Colon (tissue), 2 donors: ENCODE measurements around the gene MRPL38.

Experiments
- FAIRE-seq: peaks from 2 replicates; lab custom pipeline; 2012; peaks lifted over from hg19 to GRCh38; lab: Jason Lieb, UNC
- donor health status: control.
- donor health status: control.

MRPL38 gene

DNA sequence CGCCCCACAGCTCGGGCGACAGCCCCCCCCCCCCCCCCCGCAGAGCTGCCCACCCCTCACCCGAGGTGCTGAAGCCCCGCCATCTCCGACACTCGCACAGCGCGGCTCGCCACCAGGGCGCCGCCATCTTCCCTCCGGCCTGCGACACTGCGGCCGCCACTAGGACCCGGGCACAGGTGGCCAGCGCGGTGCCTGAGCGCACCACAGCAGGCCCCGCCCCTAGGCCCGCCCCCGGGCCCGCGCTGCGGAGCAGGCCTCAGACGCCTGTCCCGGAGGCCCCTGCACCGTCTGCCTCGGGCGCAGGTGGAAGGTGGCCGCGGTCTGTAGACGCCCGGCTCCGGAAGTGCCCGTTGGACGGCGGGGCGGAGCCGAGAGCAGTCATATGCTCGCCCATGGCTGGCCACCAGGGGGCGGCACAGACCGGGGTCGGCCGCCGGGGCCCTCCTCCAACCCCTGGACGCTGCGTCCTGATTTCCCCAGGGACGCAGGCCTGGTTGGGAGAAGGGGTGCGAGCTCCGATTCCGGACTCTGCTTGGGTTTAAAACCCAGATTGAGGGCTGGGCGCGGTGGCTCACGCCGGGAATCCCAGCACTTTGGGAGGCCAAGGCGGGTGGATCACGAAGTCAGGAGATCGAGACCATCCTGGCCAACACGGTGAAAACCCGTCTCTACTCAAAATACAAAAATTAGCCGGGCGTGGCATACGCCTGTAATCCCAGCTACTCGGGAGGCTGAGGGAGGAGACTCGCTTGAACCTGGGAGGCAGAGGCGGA is at the start of gene MRPL38:
MRPL38 (minus strand) TSS at position 136 of the 773 bp plus-strand sequence; CDS start at position 127, 9 bp downstream.
- no peak for FAIRE-seq

DNA sequence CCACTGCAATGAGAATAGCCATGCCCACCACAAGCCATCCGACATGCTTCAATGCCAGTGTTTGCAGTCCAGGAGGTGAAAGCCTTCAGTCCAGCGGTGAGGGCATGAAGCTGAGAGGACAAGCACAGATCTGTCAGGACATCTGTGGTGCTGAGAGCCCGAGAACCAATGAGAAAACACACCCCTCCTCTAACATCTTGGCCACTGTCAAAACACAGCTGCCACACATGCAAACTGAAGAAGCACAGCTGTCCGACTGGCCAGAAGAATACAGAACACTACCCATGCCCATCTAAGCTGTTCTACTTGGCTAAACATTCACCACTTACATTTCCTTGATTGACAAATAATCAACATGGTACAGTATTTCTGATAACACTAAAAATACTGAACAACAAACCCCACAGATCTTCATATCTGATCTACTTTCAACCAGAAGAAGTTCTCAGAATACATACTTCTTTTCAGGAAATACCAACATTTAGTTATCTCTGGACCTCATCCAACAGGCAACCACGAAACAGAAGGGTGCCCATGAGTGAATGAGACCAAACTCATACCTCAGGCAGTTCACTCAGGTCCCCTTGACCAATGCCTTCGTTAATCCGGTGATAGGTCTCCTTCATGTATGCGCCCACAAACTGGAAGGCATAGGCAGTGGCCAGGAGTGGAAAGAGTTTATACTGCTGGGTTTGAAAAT is 46.3 kb upstream of the MRPL38 start:
- no peak for FAIRE-seq

DNA sequence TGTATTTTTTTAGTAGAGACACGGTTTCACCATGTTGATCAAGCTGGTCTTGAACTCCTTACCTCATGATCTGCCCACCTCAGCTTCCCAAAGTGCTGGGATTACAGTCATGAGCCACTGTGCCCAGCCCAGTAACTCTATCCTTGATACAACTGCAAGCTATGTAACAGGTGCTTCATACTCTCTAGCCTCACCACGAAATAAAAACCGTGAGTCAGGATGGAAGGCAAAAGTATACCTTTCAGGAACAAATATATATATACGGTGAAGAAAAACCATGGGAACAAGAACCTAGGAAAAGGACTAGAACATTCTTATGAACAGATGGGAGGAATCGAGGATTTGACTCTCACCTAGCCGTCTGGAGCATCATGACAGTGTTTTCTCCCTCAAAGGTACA is 45.7 kb upstream of the MRPL38 start:
- FAIRE-seq: no peak

DNA sequence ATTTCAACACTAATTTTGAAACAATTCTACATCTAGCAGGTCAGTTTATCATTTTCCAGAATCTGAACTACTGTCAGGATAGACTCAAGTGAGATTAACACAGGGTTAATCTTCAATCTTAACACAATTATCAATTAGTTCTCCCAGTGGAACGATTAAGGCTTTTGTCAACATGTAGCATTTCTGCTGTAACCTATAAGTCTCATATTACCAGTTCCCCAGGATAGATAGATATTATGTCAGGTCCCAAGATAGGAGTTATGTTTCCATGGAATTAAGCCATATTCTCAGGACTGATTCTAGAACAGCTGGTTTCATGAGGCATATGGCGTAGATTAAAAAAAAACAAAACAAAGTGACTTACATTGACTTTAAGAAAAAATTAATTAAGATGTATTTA is 40.5 kb upstream of the MRPL38 start:
- no peak for FAIRE-seq

DNA sequence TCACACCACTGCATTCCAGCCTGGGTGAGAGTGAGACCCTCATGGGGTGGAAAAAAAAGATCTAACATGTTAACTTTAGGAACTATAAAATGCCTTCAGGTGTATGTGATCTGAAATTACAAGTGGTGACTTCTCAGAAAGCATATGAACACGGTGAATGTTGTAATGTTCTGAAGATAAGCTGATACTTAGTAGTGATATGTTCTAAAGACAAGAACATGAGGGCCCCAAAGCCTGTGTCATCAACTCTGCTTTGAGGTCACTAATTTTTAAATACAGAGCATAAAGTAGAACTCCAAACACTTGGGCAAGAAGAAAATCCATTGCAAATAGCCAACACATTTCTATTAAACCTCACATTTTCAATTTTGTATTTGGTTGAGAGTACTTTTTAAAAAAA is 38.8 kb upstream of the MRPL38 start:
- FAIRE-seq: no peak

DNA sequence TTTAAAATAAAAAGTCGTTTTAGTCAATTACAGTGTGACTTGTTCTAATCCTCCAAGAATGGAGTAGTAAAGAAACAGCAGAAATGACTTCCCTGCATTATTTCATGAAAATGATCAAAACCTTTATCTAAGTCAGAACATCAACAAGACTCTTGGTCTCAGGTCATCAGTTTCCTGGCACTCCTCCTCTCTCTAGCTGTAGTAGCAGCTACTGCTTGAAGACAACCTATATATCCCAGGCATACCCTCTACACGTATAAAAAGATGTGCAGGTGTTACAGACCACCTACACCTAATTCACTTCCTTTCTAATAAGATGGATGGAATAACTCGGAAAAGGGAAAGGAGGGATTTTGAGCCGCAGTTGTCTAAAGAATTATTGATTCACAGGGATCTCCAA is 37.8 kb upstream of the MRPL38 start:
- FAIRE-seq: no peak

DNA sequence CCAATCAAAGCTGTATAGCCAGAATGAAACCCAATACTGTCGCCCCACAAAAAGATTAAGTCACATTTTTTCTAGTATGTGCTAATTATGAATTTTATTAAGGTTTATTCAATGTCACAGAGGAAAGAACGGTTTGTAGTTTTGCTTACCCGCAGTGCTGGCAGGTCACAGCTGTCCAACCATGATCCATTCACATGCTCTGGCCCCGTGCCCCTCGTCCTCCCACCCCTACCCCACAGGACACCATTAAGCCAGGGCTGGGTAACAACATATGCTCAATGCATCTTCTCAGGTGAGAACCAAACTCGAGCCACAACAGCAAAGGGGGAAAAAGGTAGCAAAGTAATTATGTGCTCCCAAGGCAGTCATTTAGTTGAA is 36.7 kb upstream of the MRPL38 start:
- no peak for FAIRE-seq

DNA sequence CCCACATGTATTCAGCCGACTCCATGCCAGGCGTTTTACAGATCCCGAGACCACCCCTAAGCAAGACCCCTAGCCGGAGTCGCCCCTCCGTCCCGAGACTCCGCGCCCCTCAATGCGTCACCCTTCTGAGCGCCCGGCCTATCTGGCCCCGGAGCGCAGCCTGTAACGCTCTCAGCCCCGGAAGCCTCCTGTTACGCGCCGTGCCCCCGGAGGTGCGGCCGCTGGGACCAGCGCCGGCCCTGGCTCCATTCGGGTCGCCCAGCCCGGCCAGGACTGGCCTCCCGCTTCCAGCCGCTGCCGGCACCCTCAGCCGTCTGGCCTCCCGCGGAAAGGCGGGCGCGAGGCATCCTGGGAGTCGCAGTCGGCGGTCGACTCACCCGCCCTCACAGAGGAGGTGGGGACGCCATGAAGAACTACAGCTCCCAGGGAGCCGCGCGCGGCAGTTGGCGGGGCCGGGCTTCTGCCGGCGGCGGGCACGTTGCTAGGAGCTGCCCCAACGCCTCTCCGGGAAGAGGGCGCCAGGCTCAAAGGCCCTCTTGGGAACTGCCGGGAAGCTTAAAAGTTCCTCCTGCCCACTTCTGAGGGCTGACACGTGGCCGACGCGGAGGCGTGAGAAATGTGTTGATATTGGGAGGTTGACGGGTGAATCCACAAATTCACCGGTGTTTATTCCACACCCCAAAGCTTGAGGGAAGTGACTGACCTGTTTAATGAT is 36.2 kb upstream of the MRPL38 start, which contains the start of gene FBF1:
FBF1 (minus strand) TSS at position 316 of the 715 bp plus-strand sequence. CDS start 2,893 bp downstream, outside the sequence.
- no peak for FAIRE-seq

DNA sequence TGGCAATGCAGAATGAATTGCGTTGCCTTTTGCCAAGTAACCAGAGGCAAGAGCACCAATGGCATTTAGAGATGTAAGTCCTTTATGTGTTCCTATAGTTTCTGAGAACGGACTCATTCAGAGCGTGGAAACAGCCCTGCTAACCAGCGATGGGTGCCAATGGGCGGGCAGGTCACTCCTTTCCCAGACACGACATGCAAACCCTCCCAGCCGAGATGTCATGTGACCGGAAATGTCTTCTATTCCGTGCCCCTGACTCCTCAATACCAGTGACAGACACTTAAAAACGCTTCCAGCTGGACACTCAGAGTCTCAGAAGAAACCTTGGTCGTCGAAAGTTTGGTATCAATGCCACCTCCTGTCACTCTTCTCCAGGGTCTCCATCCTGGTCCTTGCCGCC is 33.0 kb upstream of the MRPL38 start:
- FAIRE-seq: no peak

DNA sequence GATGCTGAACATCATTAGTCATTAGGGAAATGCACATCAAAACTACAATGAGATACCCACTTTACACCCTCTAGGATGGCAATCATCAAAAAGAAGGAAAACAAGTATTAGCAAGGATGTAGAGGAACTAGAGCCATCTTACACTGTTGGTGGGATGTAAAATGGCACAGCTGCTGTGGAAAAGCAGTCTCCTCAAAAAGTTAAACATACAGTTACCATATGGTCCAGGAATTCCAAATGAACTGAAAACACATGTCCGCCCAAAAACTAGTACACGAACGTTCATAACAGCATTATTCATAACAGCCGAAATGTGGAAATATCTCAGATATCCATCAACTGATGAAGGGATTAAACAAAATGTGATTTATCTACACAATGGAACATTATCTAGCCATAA is 29.1 kb upstream of the MRPL38 start:
- no peak for FAIRE-seq

DNA sequence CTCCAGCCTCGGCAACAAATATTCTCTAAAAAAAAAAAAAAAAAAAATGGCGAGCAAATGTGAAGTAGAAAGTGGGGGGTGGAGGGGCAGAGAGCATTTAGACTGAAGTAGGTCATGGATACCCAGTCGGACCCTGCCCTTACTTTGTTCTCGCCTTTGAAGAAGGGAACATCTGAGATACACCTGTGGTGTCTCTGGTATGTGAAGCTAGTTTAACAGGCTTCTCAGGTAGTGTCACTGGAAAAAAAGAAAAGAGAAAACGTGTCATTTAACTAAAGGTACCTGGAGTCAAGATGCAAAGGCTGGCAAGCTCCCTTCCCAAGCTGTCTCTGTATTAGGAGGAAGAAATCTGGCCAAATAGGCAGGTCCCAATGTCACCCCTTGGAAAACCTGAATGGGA is 28.2 kb upstream of the MRPL38 start:
- no peak for FAIRE-seq

DNA sequence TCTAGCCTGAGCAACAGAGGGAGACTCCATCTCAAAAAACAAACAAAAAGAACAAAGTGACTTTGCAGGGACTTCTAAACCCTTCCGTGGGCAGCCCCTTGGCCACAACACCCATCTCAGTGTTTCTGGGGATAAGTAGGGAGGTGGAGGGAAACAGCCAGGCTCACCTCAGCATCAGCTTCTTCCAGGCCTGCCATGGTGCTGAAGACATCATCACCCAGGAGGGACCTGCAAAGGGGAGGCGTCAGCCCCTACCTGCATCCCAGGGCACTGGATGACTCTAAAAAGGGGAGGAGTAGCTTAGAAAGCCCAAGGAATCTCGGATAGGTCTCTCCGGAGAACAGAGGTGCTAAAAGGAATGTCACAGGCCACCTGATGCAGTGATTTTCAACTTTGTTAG is 26.4 kb upstream of the MRPL38 start:
- FAIRE-seq: no peak

DNA sequence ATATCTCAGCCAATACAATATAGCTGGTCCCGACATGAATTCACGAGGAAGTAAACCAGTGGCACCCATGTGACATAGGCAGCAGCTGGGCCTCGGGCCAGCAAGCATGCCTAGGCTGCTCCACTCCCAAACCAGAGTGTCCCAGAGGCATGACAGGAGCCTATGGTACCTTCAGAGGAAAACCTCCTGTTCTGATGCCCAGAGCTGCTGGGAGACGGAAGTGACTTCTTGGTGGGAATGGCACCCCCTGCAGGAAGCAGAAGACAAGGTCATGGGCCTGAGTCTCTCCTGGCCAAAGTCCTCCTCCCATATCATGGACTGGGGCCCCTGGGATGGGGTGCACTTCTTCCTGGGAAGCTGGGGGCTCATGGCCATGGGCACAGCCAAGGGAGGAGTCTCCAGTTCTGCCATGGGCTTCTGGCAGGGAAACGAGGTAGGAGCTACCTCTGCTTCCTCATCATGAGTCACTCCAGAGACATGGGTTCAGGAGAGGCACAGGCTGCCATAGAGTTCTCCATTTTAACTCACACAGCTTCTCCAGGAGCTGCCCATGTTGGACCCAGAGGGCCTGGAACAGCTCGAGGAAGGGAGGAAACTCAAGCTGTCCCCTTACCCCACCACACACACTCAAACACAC is 22.7 kb upstream of the MRPL38 start:
- FAIRE-seq: no peak

DNA sequence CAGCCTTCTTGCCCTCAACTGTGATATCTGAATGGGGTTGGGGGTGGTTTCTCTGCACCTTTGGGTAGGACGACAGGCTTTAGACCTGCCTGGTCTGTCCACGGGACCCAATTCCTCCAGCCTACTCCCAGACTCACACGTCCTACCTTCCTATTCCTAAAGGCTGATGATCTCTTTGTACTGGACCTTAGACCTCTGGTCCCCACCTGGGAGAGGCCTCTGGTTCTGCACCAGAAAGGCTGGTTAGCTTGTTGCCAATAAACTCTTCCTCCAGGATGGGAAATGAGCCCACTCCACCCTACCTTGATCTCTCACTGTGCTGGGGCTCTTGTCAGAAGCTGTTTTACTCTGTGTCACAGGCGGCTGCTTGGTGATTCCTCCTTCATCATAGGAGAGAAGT is 21.8 kb upstream of the MRPL38 start:
- no peak for FAIRE-seq

DNA sequence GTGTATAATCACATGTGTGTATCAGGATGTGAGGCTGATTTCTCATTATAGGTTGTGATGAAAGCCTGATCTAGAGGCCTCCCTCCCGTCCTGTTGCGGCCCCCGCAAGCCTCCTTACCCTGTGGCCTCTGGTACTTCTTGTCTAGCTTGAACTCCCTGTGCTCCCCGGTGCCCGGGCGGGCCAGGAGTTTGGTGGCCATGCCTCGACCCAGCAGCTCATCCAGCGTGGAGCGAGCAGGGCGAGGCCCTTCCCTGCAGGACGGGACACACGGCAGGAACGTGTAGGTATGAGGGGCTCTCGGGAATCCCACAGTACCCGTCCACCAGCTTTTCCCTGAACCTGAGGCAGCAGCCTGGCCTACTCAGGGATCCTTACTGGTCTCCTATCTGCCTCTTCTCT is 21.2 kb upstream of the MRPL38 start:
- no peak for FAIRE-seq

DNA sequence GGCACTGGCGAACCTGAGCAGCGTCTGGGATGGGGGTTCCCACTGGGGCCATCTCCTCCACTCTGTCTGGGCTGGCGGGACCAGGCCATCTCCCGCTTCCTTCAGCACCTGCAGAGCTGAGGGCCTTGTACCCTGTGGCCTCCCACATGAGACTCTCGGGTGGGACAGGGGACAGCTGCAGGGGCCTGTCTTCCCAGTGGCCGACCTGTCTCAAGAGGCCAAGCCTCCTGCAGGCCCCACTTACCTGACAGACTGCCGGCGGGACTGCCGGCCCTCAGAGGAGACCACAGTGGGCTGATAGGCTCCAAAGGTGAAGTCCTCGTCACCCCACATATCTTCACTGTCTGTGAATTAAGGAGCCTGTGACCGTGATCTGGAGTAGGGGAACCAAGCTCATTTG is 20.4 kb upstream of the MRPL38 start:
- FAIRE-seq: no peak

DNA sequence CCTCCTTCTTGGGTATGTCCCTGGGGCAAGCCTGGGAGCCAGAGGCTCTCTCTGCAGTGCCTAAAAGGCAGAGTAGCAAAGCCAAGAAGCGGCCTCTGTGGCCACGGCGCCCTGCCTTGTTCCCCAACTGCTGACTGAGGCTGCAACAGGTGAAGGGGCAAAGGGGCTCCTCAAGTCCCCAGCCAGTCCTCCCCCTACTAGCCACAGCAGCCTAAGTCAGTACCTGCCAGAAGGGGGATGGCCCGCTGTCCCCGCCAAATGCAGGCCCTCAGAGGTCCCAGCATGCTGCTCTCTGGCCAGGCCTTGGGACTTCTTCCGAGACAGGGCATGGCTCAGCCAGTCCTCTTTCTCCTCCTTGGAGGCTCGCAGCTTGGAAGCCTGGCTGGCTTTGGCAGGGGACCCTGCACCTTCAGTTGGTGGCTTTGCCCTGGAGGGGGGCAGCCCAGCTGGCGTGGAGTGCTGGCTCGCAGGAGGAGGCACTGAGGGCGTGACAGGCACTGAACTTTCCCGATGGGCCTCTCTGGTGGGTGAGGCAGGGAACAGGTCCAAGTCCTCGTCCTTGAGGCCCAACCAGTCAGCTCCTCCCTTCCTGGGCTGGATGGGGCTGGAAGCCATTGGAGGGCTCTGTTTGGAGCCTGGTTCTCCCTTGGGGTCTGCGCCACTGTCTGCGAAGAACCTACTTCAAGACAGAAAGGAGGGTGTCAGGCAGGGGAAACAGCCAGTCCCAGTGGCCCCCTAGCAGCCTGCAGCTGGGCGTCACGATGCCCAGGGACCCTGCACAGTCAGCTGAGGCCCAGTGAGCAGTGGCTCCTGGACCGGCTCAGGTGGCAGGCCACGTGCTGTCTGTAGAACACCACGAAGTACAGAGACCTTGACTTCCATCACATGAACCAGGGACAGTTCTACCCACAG is 18.5 kb upstream of the MRPL38 start:
- FAIRE-seq: no peak

DNA sequence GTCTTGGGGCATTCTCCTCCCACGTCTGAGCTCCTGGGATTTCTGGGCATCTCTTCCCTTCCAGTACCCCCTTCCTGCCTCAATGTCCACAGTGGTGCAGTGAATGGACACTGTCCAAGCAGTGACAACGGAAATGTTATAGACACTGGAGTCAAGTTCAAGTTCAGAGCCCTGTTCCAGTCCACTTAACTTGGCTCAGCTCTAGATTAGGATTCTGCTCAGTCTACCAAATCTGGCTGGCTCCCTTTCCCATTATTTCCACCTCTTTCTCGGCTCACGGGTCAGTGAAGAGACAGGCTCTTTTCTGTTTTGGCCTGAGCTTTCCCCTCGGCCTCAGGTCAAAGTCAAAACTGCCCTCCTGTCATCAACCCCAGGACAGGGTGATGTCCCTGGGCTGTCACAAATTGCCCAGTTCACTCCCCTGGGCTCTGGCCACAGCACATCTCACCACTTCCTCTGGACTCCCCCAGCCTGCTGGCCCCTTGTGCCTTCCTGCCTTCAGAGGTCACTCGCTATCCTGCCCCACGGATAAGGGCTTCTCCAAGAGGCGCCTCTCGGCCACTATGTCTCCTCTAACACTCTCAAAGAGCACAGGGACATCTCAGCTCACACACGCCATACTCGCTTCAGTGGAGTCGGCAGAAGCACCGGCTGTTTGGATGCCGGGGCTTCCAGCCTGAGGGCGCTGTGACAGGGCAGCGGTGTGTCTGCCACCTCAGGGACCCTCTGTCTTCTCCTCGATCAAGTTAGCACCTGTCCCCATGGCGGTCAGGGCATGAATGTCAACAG is 17.7 kb upstream of the MRPL38 start:
- FAIRE-seq: no peak

DNA sequence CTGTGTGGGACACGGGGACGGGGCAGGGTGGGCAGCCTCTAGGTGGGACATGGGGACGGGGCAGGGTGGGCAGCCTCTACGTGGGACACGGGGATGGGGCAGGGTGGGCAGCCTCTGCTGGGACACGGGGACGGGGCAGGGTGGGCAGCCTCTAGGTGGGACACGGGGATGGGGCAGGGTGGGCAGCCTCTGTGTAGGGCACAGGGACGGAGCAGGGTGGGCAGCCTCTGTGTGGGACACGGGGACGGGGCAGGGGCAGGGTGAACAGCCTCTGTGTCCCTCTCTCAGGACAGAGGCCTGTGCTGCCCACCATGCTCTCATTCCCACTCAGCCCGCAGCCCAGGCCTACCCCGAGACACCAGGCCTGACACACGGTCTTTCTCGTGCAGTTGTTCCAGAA is 16.9 kb upstream of the MRPL38 start:
- FAIRE-seq: no peak

DNA sequence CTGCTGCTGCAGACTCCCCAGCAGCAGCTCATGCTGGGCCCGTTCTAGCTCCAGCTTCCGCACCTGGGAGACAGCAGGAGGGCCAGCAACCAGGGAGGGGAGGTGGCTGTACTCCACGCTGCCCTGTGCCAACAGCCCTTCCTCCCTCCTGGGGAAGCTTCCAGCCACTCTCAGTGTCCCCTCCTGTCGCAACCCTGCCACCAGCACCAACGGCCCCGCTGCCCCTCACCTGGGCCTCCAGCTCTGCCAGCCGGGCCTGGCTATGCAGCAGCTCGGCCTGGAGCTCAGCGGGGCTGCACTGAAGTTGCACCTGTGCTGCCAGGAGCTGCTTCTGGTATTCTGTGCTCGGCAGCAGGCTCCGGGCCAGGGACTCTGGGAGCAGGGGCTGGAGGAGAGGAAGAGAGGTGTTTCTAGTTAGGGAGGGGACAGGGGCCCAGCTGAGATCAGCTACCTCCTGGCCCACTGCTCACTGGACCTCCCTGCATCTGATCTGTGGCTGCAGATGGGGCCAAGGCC is 15.4 kb upstream of the MRPL38 start:
- FAIRE-seq: no peak

DNA sequence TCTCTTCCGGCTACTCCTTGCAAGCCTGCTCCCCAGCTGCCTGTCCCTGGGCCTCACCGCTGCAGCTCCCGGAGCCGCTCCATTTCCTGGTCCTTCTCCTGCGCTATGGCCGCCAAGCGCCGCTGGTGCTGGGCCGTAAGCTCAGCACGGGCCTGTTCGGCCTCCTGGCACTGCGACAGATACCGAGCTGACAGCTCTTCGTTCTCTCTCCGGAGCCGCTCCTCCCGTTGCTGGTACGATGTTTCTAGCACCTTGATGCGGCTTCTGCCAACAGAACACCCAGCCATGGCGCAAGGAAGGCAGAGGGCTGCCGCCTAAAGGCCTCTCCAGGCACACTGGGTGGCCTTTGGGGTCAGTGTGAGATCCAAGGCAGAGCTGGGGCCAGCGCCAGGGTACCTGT is 14.9 kb upstream of the MRPL38 start:
- no peak for FAIRE-seq
